HG03135 (cell line): ENCODE data around the gene GFM2.
"Not testable (repeated sequence)": the region's sequence is repeated elsewhere in the genome, so short reads cannot be mapped to it uniquely, and the experiment has no call there.

Experiments
- ATAC-seq: cut with Tn5 transposase; IDR thresholded peaks from one replicate; pipeline ENCODE4 v1.9.1; 2021; ENCODE audit warnings: mild to moderate bottlenecking, moderate library complexity; ENCODE audit not compliant: unreplicated experiment

GFM2 gene

GRCh38 chr5:74717596-74717995, 49.3 kb downstream of the GFM2 start:
- ATAC-seq: no peak

- no peak for ATAC-seq
These were observed 73.7 kb downstream of the GFM2 start for GRCh38 chr5:74693191-74693590.

GRCh38 chr5:74686962-74687751, 79.8 kb downstream of the GFM2 start:
- no peak for ATAC-seq

- ATAC-seq: peak; percentile 54
These were observed 80.8 kb downstream of the GFM2 start for GRCh38 chr5:74685979-74686631.

GRCh38 chr5:74684900-74685851, 81.7 kb downstream of the GFM2 start, which contains the start of gene HEXB:
Gene HEXB, plus strand, starts transcription at chr5:74685233. Its CDS starts 28 bp downstream, at chr5:74685261.
- peak; percentile 76 for ATAC-seq

- ATAC-seq: no peak
These were observed 87.0 kb downstream of the GFM2 start for GRCh38 chr5:74679966-74680365.

GRCh38 chr5:74679300-74679699, 87.6 kb downstream of the GFM2 start:
- not testable (repeated sequence) for ATAC-seq

- ATAC-seq: not testable (repeated sequence)
These were observed 88.8 kb downstream of the GFM2 start for GRCh38 chr5:74678123-74678522.

- ATAC-seq: not testable (repeated sequence)
These were observed 90.5 kb downstream of the GFM2 start for GRCh38 chr5:74676466-74676865.

GRCh38 chr5:74673011-74673790, 93.7 kb downstream of the GFM2 start:
- no peak for ATAC-seq

- ATAC-seq: no peak
These were observed 94.6 kb downstream of the GFM2 start for GRCh38 chr5:74672215-74672877.
